IMR-90 (cell line): ENCODE measurements around the gene MBD1.

Experiments used
- BHLHE40 ChIP-seq: fragments of 150-350 bp; IDR thresholded peaks from 2 replicates; pipeline ENCODE4 v1.6.1; 2016; ENCODE audit warnings: mild to moderate bottlenecking, low read depth, low read length
- CTCF ChIP-seq: conservative IDR thresholded peaks from 2 replicates; pipeline ENCODE4 v1.5.1; 2012; ENCODE audit warnings: mild to moderate bottlenecking, low read depth, low read length, improper control_type of control experiment
- RCOR1 ChIP-seq: IDR thresholded peaks from 2 replicates; pipeline ENCODE4 v1.6.1; 2012; ENCODE audit warnings: mild to moderate bottlenecking, low read length, improper control_type of control experiment; ENCODE audit not compliant: insufficient replicate concordance

GRCh38 chr18:50293039-50293438 is 11.7 kb upstream of the MBD1 start:
- TF ChIP-seq CTCF (no peak), RCOR1 (no peak), BHLHE40 (no peak)
